NCI-H774 (cell line): ENCODE data around the gene CRTAC1.

Experiments
- DNase-seq: peaks from one replicate; lab custom pipeline; 2025; lab: John Stamatoyannopoulos, UW

The CRTAC1 gene

GRCh38 chr10:97896756-97897358, 133.6 kb downstream of the CRTAC1 start:
- DNase-seq = no peak

DNA sequence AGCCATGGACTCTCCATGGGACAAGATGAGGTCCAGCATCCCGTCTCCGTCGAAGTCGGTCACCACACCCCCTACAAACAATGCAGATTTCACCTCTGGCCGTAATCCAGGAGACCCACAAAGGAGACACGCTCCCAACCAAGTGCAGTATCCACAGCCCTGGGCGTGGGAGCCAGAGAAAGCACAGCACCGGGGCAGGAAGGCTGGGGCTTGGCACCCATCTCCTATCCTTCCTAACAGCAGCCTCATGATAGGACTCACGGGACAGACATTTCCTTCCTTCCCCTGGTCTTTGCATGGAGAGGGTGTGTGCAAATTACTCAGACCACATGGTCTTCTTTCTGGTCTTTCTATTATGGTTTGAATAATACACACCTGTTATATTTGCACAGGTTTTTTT, 134.5 kb downstream of the CRTAC1 start:
- no peak for DNase-seq

GRCh38 chr10:97895084-97895483, 135.3 kb downstream of the CRTAC1 start:
- no peak for DNase-seq

- DNase-seq = no peak
These were observed 136.3 kb downstream of the CRTAC1 start for GRCh38 chr10:97894092-97894491.

GRCh38 chr10:97892939-97893338, 137.5 kb downstream of the CRTAC1 start:
- no peak for DNase-seq

- DNase-seq = no peak
These were observed 137.9 kb downstream of the CRTAC1 start for GRCh38 chr10:97892506-97892905.

GRCh38 chr10:97891497-97892167, 138.8 kb downstream of the CRTAC1 start:
- no peak for DNase-seq

DNA sequence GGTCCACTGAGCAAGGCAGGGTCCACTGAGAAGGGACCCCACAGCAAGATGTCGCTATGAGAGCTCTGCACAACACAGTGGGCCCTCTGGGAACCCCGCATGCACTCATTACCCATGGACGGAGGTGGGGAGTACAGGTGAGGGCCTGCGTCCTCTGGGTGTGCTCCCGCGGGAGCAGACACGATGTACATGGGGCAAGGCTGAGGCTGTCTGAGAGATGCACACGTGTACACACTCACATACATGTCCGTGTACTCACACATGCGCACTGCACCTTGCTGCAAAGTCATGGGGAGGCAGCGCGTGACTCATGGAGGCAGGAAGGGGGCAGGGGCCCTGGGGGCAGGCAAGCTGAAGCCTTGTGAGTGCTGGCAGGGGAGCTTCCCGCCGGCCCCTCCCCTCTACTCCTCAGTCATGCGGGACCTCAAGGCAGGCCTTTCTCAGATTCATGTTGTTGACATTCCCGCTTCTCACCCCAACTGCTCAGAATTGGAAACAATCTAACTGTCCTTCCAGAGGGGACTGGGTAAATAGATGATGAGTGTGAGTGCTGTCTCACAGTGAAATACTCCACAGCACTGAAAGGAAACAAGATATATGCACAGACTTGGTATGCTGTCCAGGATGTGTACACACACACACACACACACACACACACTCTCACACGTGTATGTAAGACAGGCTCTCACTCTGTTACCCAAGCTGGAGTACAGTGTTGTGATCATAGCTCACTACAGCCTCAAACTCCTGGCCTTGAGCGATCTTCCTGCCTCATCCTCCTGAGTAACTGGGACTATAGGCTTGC, 140.8 kb downstream of the CRTAC1 start:
- DNase-seq = no peak

GRCh38 chr10:97888641-97889262, 141.7 kb downstream of the CRTAC1 start:
- DNase-seq = peak; percentile 8

DNA sequence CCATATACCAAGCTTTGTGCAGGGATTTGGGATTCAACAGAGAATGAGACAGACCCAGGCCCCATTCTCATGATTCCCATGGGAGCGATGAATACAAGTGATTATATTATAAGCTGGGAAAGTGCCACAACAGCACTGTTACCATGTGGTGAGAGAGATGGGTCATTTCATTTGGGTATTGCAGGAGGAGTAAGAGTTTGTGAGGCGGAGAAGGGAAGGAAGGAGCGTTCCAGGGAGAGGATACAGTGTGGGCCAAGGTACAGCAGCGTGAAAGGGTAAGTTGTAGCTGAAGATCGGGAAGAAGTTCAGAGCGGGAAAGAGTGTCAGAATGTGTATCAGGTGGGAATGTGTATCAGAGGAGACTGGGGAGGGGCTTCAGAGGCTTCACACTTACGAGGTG, 142.3 kb downstream of the CRTAC1 start:
- no peak for DNase-seq

DNA sequence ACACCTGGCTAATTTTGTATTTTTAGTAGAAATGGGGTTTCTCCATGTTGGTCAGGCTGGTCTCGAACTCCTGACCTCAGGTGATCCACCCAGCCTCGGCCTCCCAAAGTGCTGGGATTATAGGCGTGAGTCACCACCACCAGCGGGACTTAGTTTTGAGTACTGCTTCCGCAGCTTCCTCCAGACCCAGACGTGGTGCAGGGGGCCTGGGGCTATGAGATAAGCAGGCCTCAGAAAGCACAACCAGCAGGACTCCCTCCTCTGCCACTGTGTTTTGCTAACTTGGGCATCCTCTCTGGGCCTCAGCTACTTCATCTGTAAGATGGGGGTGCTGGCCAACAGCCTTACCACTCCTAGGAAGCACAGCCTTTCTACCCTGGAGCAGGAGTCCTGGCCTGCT, 143.0 kb downstream of the CRTAC1 start:
- DNase-seq = no peak

GRCh38 chr10:97886286-97886685, 144.1 kb downstream of the CRTAC1 start:
- DNase-seq = no peak

DNA sequence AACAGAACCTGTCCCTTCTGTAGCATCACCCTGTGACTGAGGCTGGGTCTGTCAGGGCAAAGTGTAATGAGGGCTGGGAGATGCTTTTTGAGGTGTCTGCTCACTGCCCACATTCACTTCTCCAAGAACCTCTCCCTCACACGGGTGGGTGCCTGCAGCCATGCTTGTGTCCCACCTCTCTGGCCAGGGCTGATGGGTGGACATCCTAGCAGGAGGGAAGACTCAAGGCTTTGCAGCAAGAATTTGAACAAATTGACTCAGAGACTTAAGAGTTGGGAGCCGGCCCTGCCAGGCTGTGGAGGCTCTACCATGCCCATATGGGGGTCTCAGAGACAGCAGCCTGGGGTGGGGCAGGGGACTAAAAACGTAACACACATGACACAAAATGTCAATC, 147.3 kb downstream of the CRTAC1 start:
- no peak for DNase-seq

DNA sequence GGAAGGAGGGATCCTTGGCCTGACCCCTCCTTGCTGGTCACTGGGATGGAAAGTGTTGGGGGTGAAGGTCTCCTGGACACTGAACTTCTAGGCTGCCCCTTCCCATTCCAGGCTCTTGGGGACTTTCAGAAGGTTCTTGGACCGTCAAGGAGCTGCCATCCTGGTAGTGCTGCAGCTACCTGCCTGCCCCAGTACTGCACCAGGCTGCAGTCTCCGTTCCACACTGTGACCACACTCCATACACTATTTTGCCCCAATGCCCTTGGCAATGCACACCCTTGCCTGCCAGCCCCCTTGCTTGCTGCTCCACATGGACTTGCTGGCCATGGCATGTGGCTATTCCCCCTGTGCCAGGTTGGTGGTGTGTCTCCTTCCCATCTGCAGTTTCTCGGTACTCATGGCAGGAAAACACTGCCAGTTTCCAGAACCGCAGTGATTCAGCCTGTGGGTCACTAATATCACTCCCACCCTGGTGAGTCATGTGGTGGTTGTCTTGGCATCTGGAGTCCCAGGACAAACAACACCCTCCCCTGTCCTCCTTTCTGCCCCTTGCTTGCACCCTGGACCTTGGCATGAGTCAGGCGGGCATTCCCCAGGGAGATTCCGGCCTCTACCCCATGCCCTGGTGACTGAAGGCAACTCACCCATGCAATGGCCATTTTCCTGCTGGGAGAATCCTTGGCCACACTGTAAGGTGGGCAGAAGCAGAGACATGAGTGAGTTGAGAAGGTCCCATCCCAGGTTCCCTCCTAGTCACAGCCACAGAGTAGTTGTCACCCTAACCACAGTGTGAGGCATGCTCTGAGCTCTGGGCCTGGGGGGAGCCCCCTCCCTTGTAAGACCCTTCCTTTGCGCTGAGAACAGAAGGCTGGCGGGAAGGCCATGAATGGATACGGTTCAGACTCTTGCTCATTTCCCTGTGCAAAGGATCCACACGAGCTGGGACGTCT, 148.0 kb downstream of the CRTAC1 start:
- no peak for DNase-seq

DNA sequence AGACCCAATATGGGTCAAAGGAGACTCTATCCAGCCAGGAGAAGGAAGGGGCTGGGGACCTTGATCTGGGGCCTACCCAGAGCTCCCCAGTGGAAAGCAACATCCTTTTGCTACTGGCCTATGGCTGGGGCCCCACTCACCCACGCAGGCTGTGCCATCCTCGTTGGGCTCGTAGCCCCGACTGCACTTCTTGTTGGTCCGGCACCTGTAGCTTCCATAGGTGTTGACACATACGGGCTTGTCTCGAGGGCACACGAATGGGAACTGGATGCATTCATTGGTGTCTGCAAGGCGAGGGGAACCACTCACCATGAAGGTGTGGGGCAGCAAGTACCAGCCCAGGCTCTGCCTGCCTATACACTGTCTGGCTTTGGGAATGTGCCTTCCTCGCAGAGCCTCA, 150.3 kb downstream of the CRTAC1 start:
- no peak for DNase-seq

GRCh38 chr10:97879241-97879640, 151.2 kb downstream of the CRTAC1 start:
- DNase-seq = no peak

DNA sequence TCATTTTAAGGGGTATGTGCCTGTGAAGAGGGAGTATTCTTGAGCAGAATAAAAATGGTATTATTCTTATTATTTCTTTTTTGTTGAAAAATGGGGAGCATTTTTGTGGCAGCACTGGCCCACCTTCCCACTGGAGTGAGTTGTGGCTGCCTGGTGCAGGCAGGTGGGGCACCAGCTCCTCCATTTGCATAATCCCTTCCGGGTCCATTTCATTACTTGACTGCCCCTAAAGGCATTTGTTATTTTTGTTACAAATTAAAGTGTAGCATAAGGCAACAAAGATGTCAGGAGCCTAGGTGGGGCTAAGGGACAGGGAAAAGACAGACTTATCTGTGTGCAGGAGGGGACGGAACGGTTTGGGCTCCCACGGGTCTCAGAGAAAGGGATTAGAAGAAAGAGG, 154.0 kb downstream of the CRTAC1 start:
- DNase-seq = no peak

- DNase-seq = no peak
These were observed 155.0 kb downstream of the CRTAC1 start for GRCh38 chr10:97875391-97875790.

GRCh38 chr10:97874332-97874731, 156.1 kb downstream of the CRTAC1 start:
- DNase-seq = no peak

- DNase-seq = no peak
These were observed 156.9 kb downstream of the CRTAC1 start for GRCh38 chr10:97873569-97873968.

- no peak for DNase-seq
These were observed 159.4 kb downstream of the CRTAC1 start for GRCh38 chr10:97870990-97871389.
